ENCODE results near the gene WFDC6.

DNA sequence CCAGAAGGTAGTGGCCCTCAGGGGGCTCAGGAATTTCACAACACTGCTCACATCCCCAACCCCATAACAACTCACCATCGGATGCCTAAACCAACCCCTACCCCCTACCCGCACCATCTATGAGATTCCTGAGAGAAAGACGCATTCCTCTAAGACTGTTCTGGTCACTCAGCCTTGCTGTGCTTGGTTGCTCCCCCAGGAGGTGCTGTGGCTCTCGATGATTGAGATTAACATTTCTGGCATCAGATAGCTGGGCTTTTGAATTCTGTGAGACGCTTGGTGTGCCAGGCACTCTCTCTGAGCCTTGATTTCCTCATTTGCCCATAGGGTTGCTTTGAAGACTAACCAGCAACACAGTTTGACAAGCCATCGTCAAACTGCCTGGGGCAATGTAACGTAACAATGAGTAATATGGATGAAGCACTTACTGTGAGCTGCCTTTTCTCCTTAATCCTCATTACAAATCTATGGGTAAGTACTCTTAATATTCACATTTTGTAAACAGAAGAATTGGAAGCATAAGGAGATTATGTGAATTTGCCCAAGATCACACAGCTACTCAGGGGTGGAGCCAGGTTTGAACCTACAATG, 978 bp downstream of the WFDC6 start:
- TF ChIP-seq CHD2 (IDR thresholded peaks at IDR 0.05; ENCODE audit: low read length, partially characterized antibody), result no peak
- no peak for TF ChIP-seq NFE2L2 (conservative IDR thresholded peaks at IDR 0.05; ENCODE audit: low read length)
- TF ChIP-seq, protein P1, sequence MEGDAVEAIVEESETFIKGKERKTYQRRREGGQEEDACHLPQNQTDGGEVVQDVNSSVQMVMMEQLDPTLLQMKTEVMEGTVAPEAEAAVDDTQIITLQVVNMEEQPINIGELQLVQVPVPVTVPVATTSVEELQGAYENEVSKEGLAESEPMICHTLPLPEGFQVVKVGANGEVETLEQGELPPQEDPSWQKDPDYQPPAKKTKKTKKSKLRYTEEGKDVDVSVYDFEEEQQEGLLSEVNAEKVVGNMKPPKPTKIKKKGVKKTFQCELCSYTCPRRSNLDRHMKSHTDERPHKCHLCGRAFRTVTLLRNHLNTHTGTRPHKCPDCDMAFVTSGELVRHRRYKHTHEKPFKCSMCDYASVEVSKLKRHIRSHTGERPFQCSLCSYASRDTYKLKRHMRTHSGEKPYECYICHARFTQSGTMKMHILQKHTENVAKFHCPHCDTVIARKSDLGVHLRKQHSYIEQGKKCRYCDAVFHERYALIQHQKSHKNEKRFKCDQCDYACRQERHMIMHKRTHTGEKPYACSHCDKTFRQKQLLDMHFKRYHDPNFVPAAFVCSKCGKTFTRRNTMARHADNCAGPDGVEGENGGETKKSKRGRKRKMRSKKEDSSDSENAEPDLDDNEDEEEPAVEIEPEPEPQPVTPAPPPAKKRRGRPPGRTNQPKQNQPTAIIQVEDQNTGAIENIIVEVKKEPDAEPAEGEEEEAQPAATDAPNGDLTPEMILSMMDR (IDR thresholded peaks at IDR 0.05), result no peak
- TF ChIP-seq POLR2A (IDR thresholded peaks at IDR 0.05; ENCODE audit: low read length), result no peak
- TF ChIP-seq, protein P2, sequence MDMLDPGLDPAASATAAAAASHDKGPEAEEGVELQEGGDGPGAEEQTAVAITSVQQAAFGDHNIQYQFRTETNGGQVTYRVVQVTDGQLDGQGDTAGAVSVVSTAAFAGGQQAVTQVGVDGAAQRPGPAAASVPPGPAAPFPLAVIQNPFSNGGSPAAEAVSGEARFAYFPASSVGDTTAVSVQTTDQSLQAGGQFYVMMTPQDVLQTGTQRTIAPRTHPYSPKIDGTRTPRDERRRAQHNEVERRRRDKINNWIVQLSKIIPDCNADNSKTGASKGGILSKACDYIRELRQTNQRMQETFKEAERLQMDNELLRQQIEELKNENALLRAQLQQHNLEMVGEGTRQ (IDR thresholded peaks at IDR 0.05), result no peak
- no peak for TF ChIP-seq TP53 (CRISPR knock-in tag; IDR thresholded peaks at IDR 0.05)
- TF ChIP-seq JUNB (IDR thresholded peaks at IDR 0.05), result no peak
- TF ChIP-seq, protein P3, sequence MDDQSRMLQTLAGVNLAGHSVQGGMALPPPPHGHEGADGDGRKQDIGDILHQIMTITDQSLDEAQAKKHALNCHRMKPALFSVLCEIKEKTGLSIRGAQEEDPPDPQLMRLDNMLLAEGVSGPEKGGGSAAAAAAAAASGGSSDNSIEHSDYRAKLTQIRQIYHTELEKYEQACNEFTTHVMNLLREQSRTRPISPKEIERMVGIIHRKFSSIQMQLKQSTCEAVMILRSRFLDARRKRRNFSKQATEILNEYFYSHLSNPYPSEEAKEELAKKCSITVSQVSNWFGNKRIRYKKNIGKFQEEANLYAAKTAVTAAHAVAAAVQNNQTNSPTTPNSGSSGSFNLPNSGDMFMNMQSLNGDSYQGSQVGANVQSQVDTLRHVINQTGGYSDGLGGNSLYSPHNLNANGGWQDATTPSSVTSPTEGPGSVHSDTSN (IDR thresholded peaks at IDR 0.05), result no peak
- TF ChIP-seq, protein P4, sequence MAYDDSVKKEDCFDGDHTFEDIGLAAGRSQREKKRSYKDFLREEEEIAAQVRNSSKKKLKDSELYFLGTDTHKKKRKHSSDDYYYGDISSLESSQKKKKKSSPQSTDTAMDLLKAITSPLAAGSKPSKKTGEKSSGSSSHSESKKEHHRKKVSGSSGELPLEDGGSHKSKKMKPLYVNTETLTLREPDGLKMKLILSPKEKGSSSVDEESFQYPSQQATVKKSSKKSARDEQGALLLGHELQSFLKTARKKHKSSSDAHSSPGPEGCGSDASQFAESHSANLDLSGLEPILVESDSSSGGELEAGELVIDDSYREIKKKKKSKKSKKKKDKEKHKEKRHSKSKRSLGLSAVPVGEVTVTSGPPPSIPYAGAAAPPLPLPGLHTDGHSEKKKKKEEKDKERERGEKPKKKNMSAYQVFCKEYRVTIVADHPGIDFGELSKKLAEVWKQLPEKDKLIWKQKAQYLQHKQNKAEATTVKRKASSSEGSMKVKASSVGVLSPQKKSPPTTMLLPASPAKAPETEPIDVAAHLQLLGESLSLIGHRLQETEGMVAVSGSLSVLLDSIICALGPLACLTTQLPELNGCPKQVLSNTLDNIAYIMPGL (CRISPR knock-in tag; IDR thresholded peaks at IDR 0.05; ENCODE audit: borderline replicate concordance), result no peak
- no peak for TF ChIP-seq ZSCAN20 (CRISPR knock-in tag; IDR thresholded peaks at IDR 0.05)

Measured in A549 (cell line).